ENCODE data around the gene ANKRD11.

ANKRD11 gene

DNA sequence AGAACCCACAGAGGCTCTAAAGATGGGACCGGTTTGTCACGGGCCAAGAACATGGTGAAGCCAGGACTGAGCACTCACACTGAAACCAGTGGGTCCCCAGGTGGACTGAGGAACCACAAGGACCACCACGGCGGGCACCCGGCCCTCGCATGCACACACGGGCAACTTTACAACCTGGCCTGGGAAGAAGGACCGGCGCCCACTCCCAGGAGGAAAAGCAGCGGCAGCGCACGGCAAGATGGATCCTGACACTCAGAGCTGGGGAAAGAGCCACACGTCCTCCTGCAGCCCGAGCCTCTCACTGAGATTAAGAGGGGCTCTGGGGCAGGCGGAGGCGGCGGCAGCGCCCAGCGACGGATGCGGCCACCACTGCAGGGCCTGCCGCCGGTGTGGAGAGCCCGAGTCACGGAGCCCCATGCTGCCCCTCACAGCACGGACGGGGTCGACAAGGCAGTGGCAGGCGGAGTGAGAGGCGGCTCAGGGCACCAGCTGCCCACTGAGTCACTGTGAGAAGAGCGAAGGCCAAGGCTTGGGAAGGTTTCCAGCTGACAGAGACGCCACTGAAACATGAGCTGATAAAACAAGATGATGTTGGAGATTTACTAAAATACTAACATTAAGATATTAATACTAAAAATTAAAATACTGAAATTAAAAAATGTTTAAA is 118.3 kb downstream of the ANKRD11 start:
- no peak overlapping the region for H3K4me3 ChIP-seq (ENCODE audit: low read length)
- TF ChIP-seq, protein P1, sequence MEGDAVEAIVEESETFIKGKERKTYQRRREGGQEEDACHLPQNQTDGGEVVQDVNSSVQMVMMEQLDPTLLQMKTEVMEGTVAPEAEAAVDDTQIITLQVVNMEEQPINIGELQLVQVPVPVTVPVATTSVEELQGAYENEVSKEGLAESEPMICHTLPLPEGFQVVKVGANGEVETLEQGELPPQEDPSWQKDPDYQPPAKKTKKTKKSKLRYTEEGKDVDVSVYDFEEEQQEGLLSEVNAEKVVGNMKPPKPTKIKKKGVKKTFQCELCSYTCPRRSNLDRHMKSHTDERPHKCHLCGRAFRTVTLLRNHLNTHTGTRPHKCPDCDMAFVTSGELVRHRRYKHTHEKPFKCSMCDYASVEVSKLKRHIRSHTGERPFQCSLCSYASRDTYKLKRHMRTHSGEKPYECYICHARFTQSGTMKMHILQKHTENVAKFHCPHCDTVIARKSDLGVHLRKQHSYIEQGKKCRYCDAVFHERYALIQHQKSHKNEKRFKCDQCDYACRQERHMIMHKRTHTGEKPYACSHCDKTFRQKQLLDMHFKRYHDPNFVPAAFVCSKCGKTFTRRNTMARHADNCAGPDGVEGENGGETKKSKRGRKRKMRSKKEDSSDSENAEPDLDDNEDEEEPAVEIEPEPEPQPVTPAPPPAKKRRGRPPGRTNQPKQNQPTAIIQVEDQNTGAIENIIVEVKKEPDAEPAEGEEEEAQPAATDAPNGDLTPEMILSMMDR (conservative IDR thresholded peaks at IDR 0.05; ENCODE audit: low read length): no peak
- DNase-seq (ENCODE audit: low read depth): no peak

DNA sequence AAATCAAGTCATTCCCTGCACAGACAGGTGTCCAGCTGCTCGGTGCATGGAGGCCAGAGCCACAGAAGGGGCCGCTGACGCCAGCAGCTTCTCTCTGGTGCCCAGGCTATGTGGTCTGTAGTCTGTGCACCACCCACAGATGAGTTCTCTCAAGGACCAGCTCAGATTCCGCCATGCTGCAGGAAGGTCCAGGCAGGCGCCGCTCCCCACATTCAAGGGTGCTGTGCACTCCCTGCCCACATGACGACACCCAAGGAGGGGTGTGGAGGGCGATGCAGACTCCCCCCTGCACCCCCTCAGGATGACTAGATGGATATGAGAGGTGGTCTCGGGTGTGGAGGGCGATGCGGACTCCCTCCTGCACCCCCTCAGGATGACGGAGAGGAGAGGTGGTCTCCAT is 119.0 kb downstream of the ANKRD11 start:
- TF ChIP-seq, protein P1 (conservative IDR thresholded peaks at IDR 0.05; ENCODE audit: low read length): no peak
- DNase-seq (ENCODE audit: low read depth): no peak
- H3K4me3 ChIP-seq (ENCODE audit: low read length): no peak overlapping the region

DNA sequence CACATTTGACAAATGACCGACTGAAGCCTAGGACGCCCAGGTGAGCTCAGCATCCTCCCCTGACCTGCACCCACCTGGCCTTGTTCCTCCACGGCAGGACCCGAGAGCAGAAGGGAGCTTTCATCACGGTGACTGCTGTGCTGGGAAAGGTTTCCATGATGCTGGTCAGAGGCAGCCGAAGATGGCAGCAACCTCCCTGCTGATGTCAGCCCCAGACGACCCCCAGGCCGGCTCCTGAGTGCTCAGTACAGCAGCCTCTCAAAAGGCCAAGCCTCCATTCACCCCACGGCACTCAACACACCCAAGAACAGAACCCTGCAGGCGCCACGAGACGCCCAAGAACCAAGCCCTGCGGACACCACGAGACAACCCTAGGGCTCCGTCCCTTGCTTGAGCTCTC is 119.8 kb downstream of the ANKRD11 start:
- no peak overlapping the region for H3K4me3 ChIP-seq (ENCODE audit: low read length)

DNA sequence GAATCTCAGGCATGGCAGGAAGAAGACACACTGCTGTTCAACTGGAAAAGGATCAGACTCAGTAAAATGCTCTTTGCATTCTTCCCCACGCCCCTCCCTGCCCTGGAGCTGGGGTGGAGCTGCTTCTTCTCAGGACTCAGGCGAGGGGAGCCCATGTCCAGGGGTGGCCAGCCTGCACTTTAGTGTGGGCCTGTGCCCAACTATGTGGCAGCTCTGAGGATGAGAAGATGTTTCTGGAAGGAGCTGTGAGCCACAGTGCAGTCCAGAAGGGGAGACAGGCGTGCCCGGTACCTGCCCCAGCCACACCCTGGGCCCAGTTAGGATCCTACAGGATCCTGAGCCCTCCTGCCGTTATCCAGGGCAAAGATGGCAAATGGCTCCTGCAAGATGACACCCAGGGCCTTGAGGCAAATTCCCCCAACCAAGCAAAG is 120.3 kb downstream of the ANKRD11 start:
- TF ChIP-seq, protein P1 (conservative IDR thresholded peaks at IDR 0.05; ENCODE audit: low read length): no peak
- peak; percentile 66 for DNase-seq (ENCODE audit: low read depth)
- H3K4me3 ChIP-seq (ENCODE audit: low read length): no peak overlapping the region

More for the DNA sequence above, 119.8 kb downstream of the ANKRD11 start:
- TF ChIP-seq, protein P1 (conservative IDR thresholded peaks at IDR 0.05; ENCODE audit: low read length): no peak
- DNase-seq (ENCODE audit: low read depth): no peak

DNA sequence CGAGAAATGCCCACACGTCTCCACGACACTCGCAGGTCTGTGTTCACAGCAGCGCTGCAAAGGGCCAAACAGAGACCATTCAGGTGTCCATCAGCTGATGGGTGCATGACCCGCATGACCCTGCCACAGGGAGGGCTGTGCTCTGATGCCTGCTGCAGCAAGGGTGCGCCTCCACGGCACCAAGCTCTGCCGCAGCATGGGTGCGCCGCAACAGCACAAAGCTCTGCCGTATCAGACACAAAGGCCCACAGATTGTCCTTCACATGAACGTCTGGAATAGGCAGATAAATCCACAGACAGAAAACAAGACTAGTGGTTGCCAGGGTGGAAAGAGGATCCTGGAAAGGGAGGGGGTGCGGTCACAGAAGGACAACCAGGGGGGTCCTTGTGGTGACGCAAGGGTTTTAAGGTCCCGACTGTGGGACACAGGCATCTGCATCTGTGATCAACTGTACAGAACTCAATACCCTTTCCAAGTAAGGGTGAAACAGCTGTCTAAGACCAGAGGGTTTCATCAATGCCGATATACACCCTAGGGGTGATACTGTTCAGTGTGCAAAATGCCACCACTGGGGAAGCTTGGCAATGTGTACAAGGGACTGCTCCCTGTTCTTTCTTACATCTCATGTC is 121.0 kb downstream of the ANKRD11 start:
- DNase-seq (ENCODE audit: low read depth): no peak
- no peak overlapping the region for H3K4me3 ChIP-seq (ENCODE audit: low read length)
- TF ChIP-seq, protein P1 (conservative IDR thresholded peaks at IDR 0.05; ENCODE audit: low read length): no peak

DNA sequence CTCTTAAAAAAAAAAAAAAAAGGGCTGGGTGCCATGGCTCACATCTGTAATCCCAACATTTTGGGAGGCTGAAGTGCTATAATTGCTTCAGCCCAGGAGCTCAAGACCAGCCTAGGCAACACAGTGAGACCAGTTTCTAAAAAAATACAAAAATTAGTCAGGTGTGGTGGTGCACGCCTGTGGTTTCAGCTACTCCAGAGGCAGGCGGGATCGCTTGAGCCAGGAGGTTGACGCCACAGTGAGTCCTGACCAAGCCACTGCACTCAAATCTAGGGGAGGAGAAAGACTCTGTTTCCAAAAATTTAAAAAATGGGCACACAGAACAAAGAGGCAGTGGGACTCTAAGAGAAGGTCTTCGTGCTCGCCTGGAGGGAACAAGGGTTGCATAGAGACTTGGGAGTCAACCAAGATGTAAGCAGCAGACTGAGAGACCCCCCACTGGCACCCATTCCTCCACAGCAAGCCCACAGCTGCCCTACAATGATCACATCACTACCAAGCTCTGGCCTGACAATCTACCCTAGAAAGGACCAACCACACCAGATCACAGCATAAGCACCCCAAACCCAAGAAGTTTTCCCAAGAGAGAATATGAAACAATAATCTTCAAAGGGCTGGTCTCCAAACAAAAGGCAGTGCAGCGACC is 121.6 kb downstream of the ANKRD11 start:
- TF ChIP-seq, protein P1 (conservative IDR thresholded peaks at IDR 0.05; ENCODE audit: low read length): no peak
- no peak for DNase-seq (ENCODE audit: low read depth)
- H3K4me3 ChIP-seq (ENCODE audit: low read length): no peak overlapping the region

DNA sequence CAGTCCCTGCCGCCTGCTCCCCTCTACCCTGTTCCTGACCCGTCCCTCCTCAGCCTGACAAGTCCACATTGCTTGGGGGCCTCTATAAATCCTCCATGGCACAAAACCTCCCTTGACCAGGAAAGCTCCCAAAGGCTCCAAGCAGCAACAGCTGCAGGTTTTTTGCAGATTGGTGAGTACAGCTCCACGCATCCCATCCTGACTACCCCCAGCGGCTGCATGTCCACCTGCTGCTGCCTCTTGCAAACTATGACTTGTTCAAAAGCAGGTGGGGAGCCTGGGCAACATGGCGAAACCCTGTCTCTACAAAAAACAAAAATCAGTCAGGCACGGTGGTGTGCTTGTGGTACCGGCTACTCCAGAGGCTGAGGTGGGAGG is 122.8 kb downstream of the ANKRD11 start:
- TF ChIP-seq, protein P1 (conservative IDR thresholded peaks at IDR 0.05; ENCODE audit: low read length): no peak
- DNase-seq (ENCODE audit: low read depth): no peak
- no peak overlapping the region for H3K4me3 ChIP-seq (ENCODE audit: low read length)
